ENCODE measurements around the gene RASSF1.

RASSF1 gene

DNA sequence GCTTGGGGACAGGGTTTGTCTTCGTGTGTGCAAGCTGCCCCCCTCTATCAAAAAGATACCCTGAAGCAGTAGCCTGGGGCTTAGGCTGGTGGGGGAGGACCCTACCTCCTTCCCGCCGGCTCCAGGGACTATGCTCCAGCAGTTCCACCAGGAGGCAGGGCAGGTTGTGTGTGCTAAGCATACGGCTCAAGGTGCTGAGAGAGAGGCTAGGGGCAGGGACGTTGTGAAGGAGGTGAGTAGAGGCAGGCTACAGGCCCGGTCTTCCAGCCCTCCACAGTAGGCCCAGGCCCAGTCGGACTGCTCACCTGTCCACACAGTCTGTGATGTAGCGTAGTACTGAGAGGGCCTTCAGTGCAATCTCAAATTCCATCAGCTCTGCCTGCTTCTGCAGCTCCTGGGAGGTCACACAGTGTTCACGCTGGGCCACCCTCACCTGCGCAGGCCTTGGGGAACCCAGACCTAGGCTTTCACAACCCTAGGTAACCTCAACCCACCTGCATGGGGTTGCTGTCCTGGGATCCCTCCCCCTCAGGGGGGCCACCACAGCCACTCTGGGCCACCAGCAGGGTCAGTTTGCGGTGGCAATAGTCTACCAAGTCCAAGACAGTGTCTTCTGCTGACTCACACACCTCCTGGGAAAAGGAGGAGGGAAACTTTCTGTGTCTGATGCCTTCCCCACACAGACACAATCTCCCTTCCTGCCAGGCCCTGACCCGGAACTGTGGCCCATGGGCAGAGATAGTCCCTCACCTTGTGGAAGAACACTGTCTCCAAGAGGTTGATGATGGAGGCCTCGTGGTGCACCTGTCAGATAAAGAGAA is 2.4 kb upstream of the RASSF1 start:
- no peak for DNase-seq

DNA sequence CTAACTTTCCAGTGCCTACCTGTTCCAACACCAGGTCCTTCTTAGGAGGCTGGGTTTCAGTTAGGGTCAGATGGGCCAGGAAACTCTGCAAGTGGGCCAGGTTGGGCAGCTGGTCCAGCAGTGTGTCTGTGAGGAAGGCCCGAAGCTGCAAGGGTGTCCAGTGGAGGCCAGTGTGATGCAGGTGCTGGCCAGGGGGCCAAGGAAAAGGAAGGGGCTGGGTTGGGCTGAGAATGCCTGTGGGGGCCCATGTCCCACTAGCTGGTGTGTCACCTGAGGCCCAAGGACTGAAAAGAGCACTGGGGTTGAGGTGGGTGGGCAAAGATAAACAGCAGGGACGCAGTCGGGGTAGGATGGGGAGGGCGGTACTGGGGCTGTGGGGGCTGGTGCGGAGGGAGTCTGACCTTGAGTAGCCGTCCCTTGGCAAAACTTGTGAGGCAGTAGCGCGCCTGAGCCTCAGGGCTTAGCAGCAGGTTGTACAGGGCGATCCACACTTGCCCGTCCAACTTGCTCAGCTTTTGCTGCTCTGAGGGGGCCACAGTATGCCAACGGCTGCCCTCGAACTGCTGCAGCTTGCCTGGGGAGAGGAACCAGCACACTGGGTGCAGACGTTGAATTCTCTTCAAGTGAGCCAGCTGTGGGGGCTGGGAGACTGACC is 1.5 kb upstream of the RASSF1 start:
- DNase-seq, result no peak

DNA sequence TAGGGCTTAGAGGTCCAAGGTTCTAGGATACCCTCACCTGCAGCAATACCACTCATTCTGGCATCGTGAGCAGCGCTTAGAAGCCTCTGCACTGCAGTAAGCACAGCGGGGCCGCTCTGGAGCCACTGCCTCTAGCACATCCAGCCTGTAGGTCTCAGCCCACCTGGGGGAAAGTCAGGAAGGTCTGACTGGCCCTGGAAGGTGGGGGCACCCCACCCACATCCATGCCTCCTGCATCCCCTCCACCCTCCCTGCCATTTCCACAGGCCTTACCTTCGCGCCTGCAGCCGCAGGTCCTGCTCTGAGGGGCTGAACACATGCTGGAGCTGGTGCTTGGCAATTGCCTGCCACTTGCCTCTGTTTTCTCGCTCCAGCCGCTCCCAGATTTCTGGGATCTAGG is 901 bp upstream of the RASSF1 start:
- DNase-seq, result no peak

DNA sequence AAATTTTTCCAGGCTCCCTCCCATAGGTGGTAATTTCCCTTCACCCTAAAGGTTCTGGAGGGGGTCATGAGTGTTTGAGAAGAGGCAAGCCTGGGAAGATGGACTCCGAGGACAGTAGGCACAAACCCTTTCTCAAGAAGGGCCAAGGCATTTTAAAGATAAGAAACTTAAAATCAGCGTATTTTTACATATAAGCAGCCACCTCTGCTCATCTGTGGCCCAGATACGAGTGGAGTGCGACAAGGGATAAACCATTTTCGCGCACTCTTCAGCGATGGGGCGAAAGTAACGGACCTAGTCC is 539 bp downstream of the RASSF1 start:
- no peak for DNase-seq

DNA sequence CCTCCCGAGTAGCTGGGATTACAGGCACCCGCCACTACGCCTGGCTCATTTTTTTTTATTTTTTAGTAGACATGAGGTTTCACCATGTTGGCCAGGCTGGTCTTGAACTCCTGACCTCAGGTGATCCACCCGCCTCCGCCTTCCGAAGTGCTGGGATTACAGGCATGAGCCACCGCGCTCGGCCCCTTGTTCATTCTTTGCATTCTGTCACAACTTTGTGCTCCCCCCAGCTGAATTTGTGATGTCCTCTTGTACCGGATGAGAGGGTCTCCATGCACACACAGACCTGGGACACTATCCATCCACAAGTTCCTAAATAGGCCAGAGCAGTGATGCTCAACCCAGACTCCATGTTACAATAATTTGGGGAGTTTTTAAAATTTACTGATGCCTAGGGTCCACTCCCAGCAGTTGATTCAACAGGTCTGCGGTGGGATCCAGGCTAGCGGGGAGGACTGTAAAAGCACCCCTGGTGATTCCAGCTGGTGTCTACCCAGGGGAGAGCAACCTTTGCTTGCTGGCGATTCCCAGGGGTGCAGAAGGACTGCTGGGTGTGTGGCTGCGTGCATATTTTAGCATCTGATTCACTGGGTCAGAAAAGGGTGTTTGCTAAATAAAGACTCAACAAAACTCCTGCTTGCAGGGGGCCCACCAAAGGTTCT is 1.0 kb downstream of the RASSF1 start:
- DNase-seq, result no peak

DNA sequence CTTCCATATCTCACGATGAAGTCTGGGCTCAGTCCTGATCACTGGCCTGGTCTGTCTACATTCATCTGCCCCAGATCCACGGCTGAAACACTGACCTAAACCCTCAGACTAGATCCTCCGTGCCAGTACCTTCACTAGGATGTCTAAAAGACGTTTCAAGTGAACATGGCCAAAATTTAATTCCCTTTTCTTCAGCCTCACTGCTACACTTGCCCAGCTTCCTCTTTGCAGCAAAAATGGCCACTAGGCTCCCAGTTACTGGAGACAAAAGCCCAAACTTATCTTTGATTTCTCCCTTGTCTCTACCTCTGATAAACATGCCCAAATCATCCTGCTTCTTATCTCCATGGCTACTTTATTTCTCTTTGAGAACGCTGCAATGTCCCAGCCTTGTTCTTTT is 1.7 kb downstream of the RASSF1 start:
- DNase-seq, result peak; percentile 56 to 64

DNA sequence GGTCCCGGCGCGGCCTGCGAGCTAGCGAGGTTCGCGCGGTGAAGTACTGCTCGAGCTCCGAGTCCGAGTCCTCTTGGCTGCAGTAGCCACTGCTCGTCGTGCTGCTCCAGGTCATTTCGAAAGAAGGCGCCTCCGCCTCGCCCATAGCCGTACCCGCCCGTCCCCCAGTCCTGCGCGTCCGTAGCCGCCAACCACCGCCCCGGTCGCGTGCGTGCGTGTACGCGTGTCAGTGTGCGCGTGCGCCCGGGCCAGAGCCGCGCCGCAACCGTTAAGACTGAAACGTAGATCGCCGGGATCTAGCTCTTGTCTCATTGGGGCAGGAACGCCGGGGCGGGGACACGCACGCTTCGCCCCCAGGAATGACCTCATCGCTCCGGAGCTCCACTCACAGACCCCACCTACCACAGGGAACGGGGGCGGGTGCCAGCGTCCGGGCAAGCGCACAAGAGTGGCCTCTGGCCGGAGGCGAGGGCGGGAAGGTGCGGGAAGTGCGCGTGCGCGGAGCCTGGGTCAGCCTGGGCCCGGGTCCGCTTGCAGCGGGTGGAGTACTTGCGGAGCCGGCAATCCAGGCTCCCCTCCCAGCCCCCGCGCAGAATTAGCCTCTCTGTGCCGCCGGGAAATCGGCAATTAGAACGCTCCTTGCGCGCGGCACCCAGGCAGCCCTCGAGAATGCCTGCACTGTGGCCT is 3.3 kb downstream of the RASSF1 start:
- DNase-seq, result peak; percentile 100

DNA sequence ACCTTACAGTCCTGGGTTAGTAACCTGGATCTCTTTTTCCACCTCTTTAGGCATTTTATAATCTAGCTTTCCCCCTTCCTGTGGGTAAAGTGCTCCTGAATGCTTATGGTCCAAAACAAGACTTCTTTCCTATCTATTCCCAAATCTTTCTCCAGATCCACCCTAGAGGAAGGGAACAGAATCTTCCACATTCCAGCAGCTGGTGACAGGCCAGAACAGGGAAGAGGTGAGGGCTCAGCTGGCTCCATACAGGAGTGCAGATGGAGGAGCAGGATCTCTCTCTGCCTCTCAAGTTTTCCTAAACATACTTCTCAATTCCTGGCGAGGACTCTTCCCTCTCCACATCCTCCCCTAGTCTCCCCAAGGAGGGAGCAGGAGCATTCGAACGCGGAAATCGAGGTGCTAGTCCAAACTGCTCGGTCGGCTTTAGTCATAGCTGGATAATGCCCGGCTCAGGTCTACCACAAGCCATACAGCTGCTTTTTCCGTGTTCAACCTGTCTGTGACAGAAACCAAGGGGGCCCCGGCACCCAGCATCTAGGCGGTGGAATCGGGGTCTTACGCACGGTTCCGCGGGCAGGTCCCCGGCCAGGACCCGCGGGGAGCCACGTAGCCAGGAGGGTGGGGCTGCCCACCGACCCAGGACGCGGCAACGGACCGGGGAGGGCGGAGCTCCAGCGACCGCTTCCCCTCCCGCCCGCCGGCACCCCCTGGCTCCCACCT is 4.0 kb downstream of the RASSF1 start:
- no peak for DNase-seq

DNA sequence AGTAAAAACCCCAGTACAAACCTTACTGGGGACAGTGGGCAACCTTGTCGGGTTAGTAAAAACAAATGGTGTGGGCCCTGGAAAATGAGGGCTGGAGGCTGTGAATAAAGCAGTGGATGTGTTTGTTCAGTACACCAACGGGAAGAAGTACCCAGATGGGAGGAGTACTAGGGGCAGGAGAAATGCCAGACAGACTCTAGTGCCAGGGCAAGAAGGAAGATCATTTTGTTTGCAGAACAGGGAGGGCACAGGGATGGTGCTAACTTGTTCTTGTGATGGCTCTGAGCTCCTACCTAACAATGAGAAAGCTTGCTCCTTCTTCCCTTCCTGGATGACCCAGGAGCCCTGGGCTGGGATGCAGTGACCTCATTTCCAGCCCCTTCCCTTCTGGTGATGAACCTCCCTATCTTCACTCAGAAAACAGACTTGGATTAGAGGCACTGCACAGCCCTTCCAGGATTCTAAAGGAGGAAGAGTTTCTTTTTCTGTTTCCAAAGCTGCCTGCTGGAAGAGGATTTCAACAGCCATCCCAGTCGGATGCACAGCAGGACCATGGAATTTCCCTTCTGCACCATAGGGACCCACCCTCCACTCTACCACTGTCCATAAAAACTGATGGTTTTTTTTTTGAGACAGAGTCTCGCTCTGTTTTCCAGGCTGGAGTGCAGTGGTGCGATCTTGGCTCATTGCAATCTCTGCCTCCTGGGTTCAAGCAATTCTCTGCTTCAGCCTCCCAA is 6.1 kb downstream of the RASSF1 start:
- DNase-seq, result no peak

DNA sequence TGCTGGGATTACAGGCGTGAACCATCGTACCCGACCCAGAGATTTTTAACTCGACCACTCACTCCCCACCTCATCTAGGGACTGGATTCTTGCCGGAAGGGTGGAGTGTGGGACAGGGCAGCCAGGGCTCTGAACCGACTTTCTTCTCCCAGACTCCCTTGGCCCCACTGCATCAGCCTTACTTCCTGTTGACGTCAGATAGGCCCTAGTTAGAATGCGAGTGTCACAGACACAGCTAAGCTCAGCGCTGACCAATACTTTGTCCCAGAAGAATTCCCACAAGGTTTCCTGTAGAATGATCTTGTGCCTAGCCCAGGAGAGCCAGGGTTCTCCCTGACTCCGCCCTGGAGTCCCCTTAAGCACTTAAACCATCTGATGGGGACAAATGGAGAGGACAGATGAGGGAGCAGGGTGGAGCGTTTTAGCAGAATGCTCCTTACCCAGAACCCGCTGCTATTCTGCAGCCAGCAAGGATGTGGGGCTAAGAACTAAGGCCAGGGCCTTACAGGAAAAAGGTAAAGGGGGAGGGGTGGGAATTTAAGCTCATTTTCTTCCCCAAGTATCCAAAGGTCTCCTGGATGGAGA is 6.8 kb downstream of the RASSF1 start:
- no peak for DNase-seq

DNA sequence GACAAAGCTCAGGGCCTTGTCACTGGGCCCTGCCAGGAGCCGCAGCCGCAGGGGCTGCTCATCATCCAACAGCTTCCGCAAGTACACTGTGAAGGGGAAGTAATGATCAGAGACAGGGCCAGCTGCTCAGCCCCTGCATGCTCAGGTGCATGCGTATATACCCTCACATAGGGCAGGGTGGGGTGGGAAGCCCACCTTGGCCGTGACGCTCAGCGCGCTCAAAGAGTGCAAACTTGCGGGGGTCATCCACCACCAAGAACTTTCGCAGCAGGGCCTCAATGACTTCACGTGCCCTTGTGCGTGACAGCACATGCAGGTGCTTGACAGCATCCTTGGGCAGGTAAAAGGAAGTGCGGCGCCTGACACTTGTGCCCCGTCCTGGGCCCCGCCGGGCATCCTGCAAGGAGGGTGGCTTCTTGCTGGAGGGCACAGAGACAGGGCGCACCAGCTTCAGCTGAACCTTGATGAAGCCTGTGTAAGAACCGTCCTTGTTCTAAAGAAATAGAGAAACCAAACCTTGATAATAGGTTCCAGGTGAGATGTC is 9.2 kb downstream of the RASSF1 start:
- no peak for DNase-seq

DNA sequence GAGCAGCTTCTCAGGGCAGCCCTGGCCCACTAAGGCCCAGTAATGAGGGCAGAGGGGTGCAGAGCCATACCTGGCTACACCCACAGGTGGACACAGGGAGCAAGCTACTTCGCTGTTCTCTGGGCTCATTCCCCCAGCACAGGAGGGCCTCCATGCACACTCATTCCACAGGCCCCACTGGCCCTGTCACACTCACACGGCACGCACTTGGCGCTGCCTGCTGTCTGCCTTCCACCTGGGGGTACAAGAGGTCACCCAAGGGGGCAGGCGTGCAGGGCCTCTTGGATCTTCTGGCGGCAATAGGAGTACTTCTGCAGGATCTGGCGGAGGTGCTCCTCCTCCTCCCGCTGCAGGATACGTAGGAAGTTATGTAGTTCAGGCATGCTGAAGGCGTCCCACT is 10.3 kb downstream of the RASSF1 start:
- no peak for DNase-seq

DNA sequence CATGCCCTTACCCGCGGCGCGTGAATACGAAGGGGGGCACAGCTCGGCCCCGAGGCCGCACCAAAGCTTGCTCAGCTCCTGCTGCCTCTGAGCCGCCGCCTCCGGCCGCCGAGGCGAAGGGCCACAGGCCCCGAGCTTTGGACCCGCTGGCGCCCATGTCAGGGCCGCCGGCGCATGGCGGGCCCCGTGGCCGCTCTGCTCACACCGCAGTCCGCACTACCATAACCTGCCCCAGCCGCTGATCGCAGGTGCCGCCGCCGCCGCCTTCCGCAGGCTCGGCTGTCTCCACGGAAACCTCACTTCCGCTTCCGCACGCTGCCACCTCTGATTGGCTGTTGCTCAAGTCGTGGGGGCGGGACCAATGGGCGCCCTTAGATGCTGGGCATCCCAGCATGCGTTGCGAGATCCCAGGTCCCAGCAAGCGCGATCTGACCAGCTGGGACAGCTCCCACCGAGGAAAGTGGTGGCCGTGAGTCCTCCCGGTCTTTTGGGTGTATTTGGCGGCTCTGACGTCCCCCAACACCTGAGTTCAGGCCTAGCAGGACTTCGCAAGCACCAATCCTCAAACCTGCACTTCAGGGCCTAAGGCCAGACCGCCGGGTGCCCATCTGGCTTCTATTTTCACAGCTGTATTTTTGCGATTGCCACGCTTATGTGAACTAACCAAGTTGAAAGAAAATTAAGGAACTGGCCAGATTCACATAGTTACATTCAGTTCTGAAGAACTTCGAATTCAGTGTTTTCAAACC is 12.5 kb downstream of the RASSF1 start, which contains the start of gene TUSC2:
TUSC2 (minus strand) TSS at position 281 of the 749 bp plus-strand sequence; CDS start at position 157, 124 bp downstream.
- DNase-seq, result peak; percentile 97 to 98

DNA sequence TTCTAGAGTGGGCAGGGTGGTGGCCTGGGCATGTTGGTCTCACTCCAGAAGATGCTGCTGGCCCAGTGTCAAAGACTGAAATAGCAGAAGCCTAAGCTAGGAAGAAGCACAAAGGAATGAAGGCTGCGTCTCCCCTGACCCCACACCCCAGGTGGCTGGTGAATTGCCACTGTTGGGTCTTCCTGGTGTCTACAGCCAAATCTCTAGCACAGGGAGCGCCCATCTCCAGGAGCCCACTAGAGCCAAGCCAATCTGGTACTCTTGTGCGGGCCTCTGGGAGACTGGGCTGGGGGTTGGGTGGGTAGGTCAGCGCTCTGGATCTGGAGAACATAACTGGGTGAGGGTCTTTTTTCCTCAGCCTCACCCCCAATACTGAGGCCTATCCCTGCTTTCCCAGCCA is 13.5 kb downstream of the RASSF1 start:
- no peak for DNase-seq

DNA sequence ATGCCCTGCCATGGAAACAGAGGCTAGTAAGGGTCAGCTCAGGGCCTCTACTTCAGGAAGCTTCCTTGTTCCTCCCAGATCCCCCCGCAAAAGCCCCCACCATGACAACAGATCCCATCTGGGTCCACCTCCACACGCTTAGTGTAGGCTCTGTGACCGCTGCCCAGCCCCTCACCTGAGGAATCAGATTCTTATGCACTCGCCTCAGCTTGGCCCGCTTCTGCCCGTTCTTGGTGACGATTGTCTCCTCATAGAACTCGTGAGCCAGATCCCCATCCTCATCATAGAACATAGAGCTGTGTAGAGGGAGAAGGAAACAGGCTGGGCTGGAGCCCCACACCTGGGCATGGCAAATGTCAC is 14.5 kb downstream of the RASSF1 start:
- DNase-seq, result no peak

DNA sequence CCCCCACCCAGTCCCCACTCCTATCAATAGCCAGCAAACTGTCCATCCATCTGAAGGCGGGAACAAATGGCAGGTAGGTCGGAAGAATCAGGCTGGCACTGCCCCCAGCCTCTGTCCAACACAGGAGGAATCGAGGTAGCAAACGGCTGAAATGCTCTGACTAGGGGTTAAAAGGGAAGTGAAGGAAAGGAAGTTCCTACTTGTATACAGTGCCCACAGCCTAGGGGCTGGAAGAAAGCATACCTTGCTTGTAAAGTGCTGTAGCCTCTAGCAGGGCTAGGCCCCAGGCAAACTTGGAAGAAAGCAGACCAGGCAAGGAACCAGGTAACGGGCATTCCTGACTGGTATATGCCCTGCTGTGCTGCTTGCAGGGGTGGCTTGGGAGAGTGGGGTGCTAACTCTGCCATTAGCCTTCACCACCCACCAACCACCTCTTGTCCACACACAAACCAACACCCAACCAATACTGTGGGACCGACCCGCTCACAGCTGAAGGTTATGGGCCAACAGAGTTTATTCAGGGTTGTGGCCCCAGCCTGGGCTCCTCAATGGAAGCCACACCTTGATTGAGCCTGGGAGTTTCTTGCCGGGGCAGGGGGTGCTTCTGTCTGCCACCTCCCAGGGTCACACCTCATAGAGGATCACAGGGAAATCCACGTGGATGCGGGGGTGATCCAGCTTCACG is 15.0 kb downstream of the RASSF1 start:
- no peak for DNase-seq

DNA sequence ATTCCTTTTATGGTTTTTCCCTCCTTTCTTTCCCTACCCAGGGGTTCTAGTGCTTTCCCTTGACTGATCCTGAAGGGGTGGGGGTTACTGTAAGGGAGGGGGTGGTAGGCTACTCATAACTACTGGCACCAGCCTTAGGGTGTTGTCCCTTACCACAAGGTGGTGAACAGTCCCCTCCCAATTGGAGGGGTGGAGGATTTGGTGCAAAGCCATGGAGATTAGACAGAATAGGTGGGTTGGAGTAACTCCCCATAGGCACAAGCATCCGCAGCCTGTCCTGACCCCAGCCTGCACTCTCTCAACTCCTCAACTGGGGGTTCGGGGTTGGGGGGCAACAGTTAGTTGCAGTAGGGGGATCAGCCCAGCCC is 15.5 kb downstream of the RASSF1 start:
- no peak for DNase-seq

DNA sequence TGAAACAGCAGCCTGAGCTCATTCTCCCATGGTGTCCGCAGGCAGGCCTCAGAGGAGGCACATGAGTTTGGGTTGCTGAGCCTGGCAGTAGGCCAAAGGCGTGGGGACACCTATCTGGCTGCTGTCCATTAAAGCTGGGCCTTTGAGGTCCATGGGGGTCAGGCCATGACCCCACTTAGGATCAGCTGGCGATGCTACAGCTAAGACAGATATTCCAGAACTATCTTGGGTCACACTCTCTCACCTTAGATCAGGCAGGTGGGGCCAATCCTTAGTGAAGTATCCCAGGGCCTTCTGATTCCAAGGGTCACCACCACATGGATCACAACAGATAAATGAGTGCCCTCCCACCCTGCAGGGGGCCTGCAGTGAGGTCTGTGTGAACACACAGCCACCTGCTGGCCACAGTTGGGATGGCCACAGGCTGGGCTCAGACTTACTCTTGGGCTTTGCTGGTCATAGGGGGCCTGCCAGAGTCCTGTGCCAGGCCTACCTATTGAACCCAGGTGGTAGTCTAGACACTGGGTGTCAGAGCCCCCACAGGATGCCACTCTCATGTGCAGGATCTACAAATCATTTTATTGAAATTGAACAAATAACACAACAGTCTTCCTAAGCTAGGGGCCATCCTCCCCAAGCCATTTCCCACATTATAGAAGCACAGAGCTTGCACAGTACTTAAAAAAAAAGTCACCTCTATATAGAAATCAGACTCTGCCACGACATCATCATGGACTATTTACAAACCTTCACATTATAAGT is 16.1 kb downstream of the RASSF1 start:
- DNase-seq, result peak; percentile 60 to 63

DNA sequence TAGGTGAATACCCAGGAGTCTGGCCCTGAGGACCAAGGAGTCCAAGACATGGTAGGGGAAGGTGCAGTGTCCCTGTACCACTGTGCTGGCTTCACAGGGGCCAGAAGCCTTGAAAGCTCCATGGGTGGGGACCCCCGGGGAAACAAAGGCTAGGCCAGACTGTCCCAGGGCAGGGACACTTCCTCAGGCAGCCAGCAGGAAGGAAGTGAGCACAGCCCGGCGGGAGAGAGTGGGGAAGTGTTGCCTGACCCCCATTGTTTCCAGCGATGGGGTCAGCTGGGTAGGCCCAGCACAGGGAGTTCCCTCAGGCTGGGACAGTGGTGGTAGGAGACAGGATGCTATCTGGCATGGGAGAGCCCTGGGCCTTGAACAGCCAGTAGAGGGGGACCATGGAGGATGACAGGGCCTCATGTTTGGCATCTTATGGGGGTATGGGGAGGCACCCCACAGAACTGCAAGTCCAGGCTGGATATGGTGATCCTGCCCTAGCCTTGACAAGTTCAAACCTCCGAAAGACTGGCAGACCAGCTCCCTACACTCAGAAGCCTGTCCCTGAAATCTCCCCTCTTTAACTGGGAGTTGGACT is 16.9 kb downstream of the RASSF1 start:
- peak in 1 of 2 donors; percentile 21 for DNase-seq
